Right lobe of liver (tissue), 4 donors: ENCODE data around the gene FASTKD1.
"Not testable (repeated sequence)": the region's sequence is repeated elsewhere in the genome, so short reads cannot be mapped to it uniquely, and the experiment has no call there.

Experiments used
- CTCF ChIP-seq, 4 donors: fragments of 200-600 bp in 3 of 4; fragments of 450-650 bp in 1 of 4; IDR thresholded peaks; one replicate each; pipeline versions ENCODE4 v1.5.1 to v1.8.0; 2016 to 2022; ENCODE audit warnings: antibody characterized with exemption in 4 of 4, mild to moderate bottlenecking in 2 of 4
- POLR2A ChIP-seq: fragments of 450-650 bp; IDR thresholded peaks from one replicate; pipeline ENCODE4 v1.6.1; 2017; ENCODE audit warnings: antibody characterized with exemption, mild to moderate bottlenecking
- donor health status: DM: no; HTN: no; CAD: no.
- donor health status: DM: no; HTN: no; CAD: no.
- donor health status: DM: no; HTN: yes; CAD: no.

- TF ChIP-seq CTCF (IDR thresholded peaks at IDR 0.05); POLR2A: not testable (repeated sequence)
These were observed 22.9 kb upstream of the FASTKD1 start for GRCh38 chr2:169596546-169596945.
